Astrocyte (in vitro differentiated cells and primary cell): Measurements from ENCODE around the gene LRATD1. TPM values are rescaled to one million over a fixed set of nuclear protein-coding genes. Genes with fewer than 3 reads are reported as not detected.

Source experiments
- DNase-seq: peaks from one replicate; pipeline ENCODE4 v3.0.0-alpha.2; 2010; ENCODE audit warnings: low read depth
- FAIRE-seq: peaks from 2 replicates; lab custom pipeline; 2011; peaks lifted over from hg19 to GRCh38; lab: Jason Lieb, UNC
- H2AFZ ChIP-seq: 2 replicates; pipeline ENCODE4 v1.6.0; 2012; ENCODE audit warnings: low read depth, low read length, inconsistent platforms
- H3K27ac ChIP-seq: 2 replicates; pipeline ENCODE4 v1.5.1; 2011; ENCODE audit warnings: low read depth, low read length, inconsistent platforms
- H3K27me3 ChIP-seq: 2 replicates; pipeline ENCODE4 v1.6.0; 2011; ENCODE audit warnings: low read length, inconsistent platforms; ENCODE audit not compliant: insufficient read depth
- H3K36me3 ChIP-seq: 2 replicates; pipeline ENCODE4 v1.5.1; 2011; ENCODE audit warnings: low read length, inconsistent platforms; ENCODE audit not compliant: insufficient read depth
- H3K4me1 ChIP-seq: 2 replicates; pipeline ENCODE4 v1.5.1; 2011; ENCODE audit warnings: low read length, inconsistent platforms; ENCODE audit not compliant: insufficient read depth
- H3K4me2 ChIP-seq: 2 replicates; pipeline ENCODE4 v1.6.0; 2012; ENCODE audit warnings: low read length, inconsistent platforms
- H3K4me3 ChIP-seq: 2 replicates; pipeline ENCODE4 v1.5.1; 2011; ENCODE audit warnings: low read depth, mild to moderate bottlenecking, low read length, inconsistent platforms; ENCODE audit not compliant: insufficient read depth
- H3K79me2 ChIP-seq: 2 replicates; pipeline ENCODE4 v1.6.0; 2012; ENCODE audit warnings: mild to moderate bottlenecking, low read length, inconsistent platforms; ENCODE audit not compliant: insufficient read depth
- H3K9ac ChIP-seq: 2 replicates; pipeline ENCODE4 v1.6.0; 2012; ENCODE audit warnings: mild to moderate bottlenecking, low read length, inconsistent platforms
- H3K9me3 ChIP-seq: 2 replicates; pipeline ENCODE4 v1.5.1; 2012; ENCODE audit warnings: low read depth, mild to moderate bottlenecking, low read length, inconsistent platforms; ENCODE audit not compliant: insufficient read depth
- H4K20me1 ChIP-seq: 2 replicates; pipeline ENCODE4 v1.6.0; 2012; ENCODE audit warnings: low read length, inconsistent platforms; ENCODE audit not compliant: insufficient read depth
- H3K27ac Mint-ChIP-seq: one replicate; pipeline ENCODE4 v1.8.0; 2021; ENCODE audit warnings: mild to moderate bottlenecking, mixed read lengths; ENCODE audit not compliant: unreplicated experiment
- H3K27me3 Mint-ChIP-seq: one replicate; pipeline ENCODE4 v1.8.0; 2021; ENCODE audit warnings: low read depth, mixed read lengths; ENCODE audit not compliant: unreplicated experiment
- H3K36me3 Mint-ChIP-seq: one replicate; pipeline ENCODE4 v1.8.0; 2021; ENCODE audit warnings: low read depth, mixed read lengths; ENCODE audit not compliant: unreplicated experiment
- H3K4me1 Mint-ChIP-seq: one replicate; pipeline ENCODE4 v1.8.0; 2021; ENCODE audit warnings: low read depth, mixed read lengths; ENCODE audit not compliant: unreplicated experiment
- H3K4me3 Mint-ChIP-seq: one replicate; pipeline ENCODE4 v1.8.0; 2021; ENCODE audit warnings: mild to moderate bottlenecking, moderate library complexity, mixed read lengths; ENCODE audit not compliant: unreplicated experiment
- H3K9me3 Mint-ChIP-seq: one replicate; pipeline ENCODE4 v1.8.0; 2021; ENCODE audit warnings: mild to moderate bottlenecking, mixed read lengths; ENCODE audit not compliant: unreplicated experiment
- EZH2 ChIP-seq: IDR thresholded peaks from 2 replicates; pipeline ENCODE4 v1.6.1; 2012; ENCODE audit warnings: mild to moderate bottlenecking, low read length, inconsistent platforms; ENCODE audit not compliant: insufficient read depth
- total RNA-seq: library from RNA; stranded (reverse); gene quantifications from 2 replicates; pipeline ENCODE4 v1.2.1, GENCODE V29; 2021
- TF ChIP-seq, protein P1 (sequence below): IDR thresholded peaks from 2 replicates; pipeline ENCODE4 v1.5.1; 2011; ENCODE audit warnings: low read depth, mild to moderate bottlenecking, inconsistent platforms, low read length, moderate library complexity; ENCODE audit not compliant: insufficient read depth

Gene LRATD1
- total RNA-seq, 1 donor from 2014 or later: 28.3 TPM

DNA sequence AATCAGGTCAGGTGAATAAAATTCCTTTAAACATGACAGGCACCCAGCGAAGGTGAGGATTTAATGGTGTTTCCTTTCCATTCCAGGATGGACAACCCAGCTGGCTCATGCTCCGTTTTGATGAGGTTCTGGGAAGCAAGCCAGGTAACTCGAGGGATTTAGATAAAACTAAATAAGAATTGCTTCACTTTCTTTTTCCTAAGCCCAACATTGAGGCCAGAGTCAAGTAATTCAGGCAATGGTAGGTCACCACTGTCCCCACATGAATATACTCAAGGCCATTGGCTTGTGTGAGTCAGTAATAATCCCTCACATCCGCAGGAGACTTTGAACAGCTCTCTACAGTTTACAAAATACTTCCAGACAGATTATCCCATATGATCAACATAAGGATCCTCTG, 16.2 kb upstream of the LRATD1 start:
- no peak overlapping the region for H3K27ac ChIP-seq
- H3K9me3 Mint-ChIP-seq: no peaks in the 10 kb centered on the region
- H3K4me2 ChIP-seq: no peak overlapping the region
- H3K4me1 ChIP-seq: peaks cover 9% of the 10 kb centered on the region
- no peak for FAIRE-seq
- no peak overlapping the region for H3K27ac Mint-ChIP-seq
- no peaks in the 10 kb centered on the region for H3K36me3 Mint-ChIP-seq
- peaks cover 12% of the 10 kb centered on the region for H3K4me1 Mint-ChIP-seq
- H3K9me3 ChIP-seq: no peaks in the 10 kb centered on the region
- H3K4me3 ChIP-seq: no peak overlapping the region
- TF ChIP-seq EZH2: no peak
- TF ChIP-seq, protein P1, sequence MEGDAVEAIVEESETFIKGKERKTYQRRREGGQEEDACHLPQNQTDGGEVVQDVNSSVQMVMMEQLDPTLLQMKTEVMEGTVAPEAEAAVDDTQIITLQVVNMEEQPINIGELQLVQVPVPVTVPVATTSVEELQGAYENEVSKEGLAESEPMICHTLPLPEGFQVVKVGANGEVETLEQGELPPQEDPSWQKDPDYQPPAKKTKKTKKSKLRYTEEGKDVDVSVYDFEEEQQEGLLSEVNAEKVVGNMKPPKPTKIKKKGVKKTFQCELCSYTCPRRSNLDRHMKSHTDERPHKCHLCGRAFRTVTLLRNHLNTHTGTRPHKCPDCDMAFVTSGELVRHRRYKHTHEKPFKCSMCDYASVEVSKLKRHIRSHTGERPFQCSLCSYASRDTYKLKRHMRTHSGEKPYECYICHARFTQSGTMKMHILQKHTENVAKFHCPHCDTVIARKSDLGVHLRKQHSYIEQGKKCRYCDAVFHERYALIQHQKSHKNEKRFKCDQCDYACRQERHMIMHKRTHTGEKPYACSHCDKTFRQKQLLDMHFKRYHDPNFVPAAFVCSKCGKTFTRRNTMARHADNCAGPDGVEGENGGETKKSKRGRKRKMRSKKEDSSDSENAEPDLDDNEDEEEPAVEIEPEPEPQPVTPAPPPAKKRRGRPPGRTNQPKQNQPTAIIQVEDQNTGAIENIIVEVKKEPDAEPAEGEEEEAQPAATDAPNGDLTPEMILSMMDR: no peak
- no peaks in the 10 kb centered on the region for H3K27me3 ChIP-seq
- peak; percentile 46 for DNase-seq
- no peaks in the 10 kb centered on the region for H3K36me3 ChIP-seq
- no peak overlapping the region for H3K9ac ChIP-seq
- peaks cover 2% of the 10 kb centered on the region for H3K27me3 Mint-ChIP-seq
- no peak overlapping the region for H2AFZ ChIP-seq
- H3K4me3 Mint-ChIP-seq: no peak overlapping the region
- no peaks in the 10 kb centered on the region for H4K20me1 ChIP-seq
- H3K79me2 ChIP-seq: no peaks in the 10 kb centered on the region

DNA sequence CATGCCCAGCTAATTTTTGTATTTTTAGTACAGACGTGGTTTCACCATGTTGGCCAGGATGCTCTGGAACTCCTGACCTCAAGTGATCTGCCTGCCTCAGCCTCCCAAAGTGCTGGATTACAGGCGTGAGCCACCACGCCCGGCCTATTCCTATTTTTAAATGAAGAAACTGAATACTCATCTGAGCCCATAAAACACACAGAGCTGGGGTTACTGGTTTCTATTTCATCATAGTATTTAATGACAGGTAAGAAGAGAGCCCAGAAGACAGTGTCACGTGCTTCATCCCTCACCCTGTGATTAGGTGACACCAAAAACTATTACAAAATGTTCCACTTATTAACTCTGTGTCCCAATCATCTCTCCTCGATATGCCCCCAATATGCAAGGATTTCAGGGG, 15.6 kb upstream of the LRATD1 start:
- no peaks in the 10 kb centered on the region for H3K79me2 ChIP-seq
- H3K4me2 ChIP-seq: no peak overlapping the region
- H3K9me3 ChIP-seq: no peaks in the 10 kb centered on the region
- Mint-ChIP-seq H3K36me3 (no peaks in the 10 kb centered on the region), H3K4me1 (peaks cover 12% of the 10 kb centered on the region), H3K9me3 (no peaks in the 10 kb centered on the region), H3K4me3 (no peak overlapping the region), H3K27me3 (peaks cover 2% of the 10 kb centered on the region), H3K27ac (no peak overlapping the region)
- TF ChIP-seq, protein P1: no peak
- no peak for TF ChIP-seq EZH2
- no peak overlapping the region for H3K4me3 ChIP-seq
- H3K36me3 ChIP-seq: no peaks in the 10 kb centered on the region
- peaks cover 9% of the 10 kb centered on the region for H3K4me1 ChIP-seq
- no peaks in the 10 kb centered on the region for H3K27me3 ChIP-seq
- H4K20me1 ChIP-seq: no peaks in the 10 kb centered on the region
- no peak overlapping the region for H3K27ac ChIP-seq
- no peak overlapping the region for H2AFZ ChIP-seq
- DNase-seq (no peak), FAIRE-seq (no peak)
- H3K9ac ChIP-seq: no peak overlapping the region

DNA sequence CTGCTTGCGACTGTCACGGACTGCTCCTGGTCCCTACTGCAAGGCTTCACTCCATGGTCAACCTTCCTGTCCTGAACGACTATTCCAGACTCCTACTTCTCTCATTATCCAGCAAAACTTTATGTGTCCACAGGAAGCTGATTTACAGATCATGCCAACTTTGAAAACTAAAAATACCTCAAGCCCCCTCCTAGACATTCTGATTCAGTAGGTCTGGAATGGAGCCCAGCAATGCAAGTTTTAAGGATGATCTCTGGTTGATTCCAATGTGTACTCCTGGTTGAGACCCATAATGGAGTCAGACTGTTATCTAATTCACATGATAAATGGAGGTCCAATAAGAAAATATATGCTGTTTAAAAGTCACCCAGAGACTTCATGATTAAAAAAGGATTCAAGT, 13.1 kb upstream of the LRATD1 start:
- Histone ChIP-seq H3K9ac (no peak overlapping the region), H3K27me3 (no peaks in the 10 kb centered on the region), H3K4me2 (peak overlapping the region; percentile 21), H3K9me3 (no peaks in the 10 kb centered on the region), H3K4me3 (no peak overlapping the region), H4K20me1 (no peaks in the 10 kb centered on the region), H3K36me3 (no peaks in the 10 kb centered on the region), H3K4me1 (peaks cover 9% of the 10 kb centered on the region), H3K27ac (no peak overlapping the region), H3K79me2 (no peaks in the 10 kb centered on the region), H2AFZ (no peak overlapping the region)
- H3K4me3 Mint-ChIP-seq: no peak overlapping the region
- no peak overlapping the region for H3K27ac Mint-ChIP-seq
- no peaks in the 10 kb centered on the region for H3K9me3 Mint-ChIP-seq
- TF ChIP-seq, protein P1: no peak
- no peak for TF ChIP-seq EZH2
- H3K27me3 Mint-ChIP-seq: no peaks in the 10 kb centered on the region
- DNase-seq (peak; percentile 44), FAIRE-seq (no peak)
- H3K36me3 Mint-ChIP-seq: no peaks in the 10 kb centered on the region
- H3K4me1 Mint-ChIP-seq: peaks cover 9% of the 10 kb centered on the region
